Measurements from ENCODE around the gene PTPRN. TPM values are rescaled to one million over a fixed set of nuclear protein-coding genes. Genes with fewer than 3 reads are reported as not detected.

PTPRN gene
- total and polyA plus RNA-seq, 2 experiments from 2014 or later, result 5.1 to 22.1 TPM

- Mint-ChIP-seq H3K36me3 (ENCODE audit: low read depth) (no peaks in the 10 kb centered on the region), H3K4me1 (peaks cover 13% of the 10 kb centered on the region), H3K27ac (no peak overlapping the region), H3K4me3 (no peak overlapping the region), H3K27me3 (ENCODE audit: insufficient read depth, low read depth, poor library complexity) (peaks cover 19% of the 10 kb centered on the region), H3K9me3 (no peaks in the 10 kb centered on the region)
- no peak for DNase-seq (ENCODE audit: low spot score)
- TF ChIP-seq CTCF (conservative IDR thresholded peaks at IDR 0.05; ENCODE audit: low read depth in 2 of 2), result no peak
- no peak for TF ChIP-seq STAT1 (IDR thresholded peaks at IDR 0.05; ENCODE audit: unreplicated experiment)
- no peak for TF ChIP-seq ETS1 (IDR thresholded peaks at IDR 0.05)
- no peak for TF ChIP-seq POLR2AphosphoS5 (IDR thresholded peaks at IDR 0.05; ENCODE audit: low read depth)
- TF ChIP-seq JUNB (IDR thresholded peaks at IDR 0.05; ENCODE audit: unreplicated experiment), result no peak
- TF ChIP-seq EZH2 (IDR thresholded peaks at IDR 0.05; ENCODE audit: low read depth, unreplicated experiment), result no peak
- no peak for TF ChIP-seq ZNF331 (CRISPR knock-in tag; IDR thresholded peaks at IDR 0.05; ENCODE audit: low read depth)
- TF ChIP-seq CREB1 (CRISPR knock-in tag; IDR thresholded peaks at IDR 0.05; ENCODE audit: low read depth), result no peak
- no peak for TF ChIP-seq NANOG (IDR thresholded peaks at IDR 0.05; ENCODE audit: borderline replicate concordance)
- no peak for TF ChIP-seq ZNF462 (CRISPR knock-in tag; IDR thresholded peaks at IDR 0.05)
- TF ChIP-seq REST (IDR thresholded peaks at IDR 0.05; ENCODE audit: unreplicated experiment), result no peak
- no peaks in the 10 kb centered on the region for H4K20me1 ChIP-seq (replicated peaks; ENCODE audit: insufficient read depth)
- H3K27ac ChIP-seq (ENCODE audit: low read depth), result no peak overlapping the region
- no peaks in the 10 kb centered on the region for H3F3A ChIP-seq (replicated peaks; ENCODE audit: low read depth)
- peaks cover 12% of the 10 kb centered on the region; the same call in 1 of the 2 replicates for H3K4me1 ChIP-seq (ENCODE audit: insufficient read depth)
- no peaks in the 10 kb centered on the region for H3K9me2 ChIP-seq (ENCODE audit: insufficient read depth)
- H3K79me2 ChIP-seq (replicated peaks; ENCODE audit: insufficient read depth), result no peaks in the 10 kb centered on the region
- no peak overlapping the region for H3K4me3 ChIP-seq
- H3K36me3 ChIP-seq (ENCODE audit: insufficient read depth), result no peaks in the 10 kb centered on the region
- H3K27me3 ChIP-seq (ENCODE audit: insufficient read depth), result no peaks in the 10 kb centered on the region
- ATAC-seq, result no peak
- H3K4me2 ChIP-seq, result no peak overlapping the region
- no peak overlapping the region for H2AFZ ChIP-seq
These were observed 39.2 kb downstream of the PTPRN start for GRCh38 chr2:219270055-219270372.

Data from GM23338 (cell line).